K562 (cell line): Measurements from ENCODE around the gene STEAP1B. TPM values are rescaled to one million over a fixed set of nuclear protein-coding genes. Genes with fewer than 3 reads are reported as not detected.

Source experiments
- ATAC-seq: fragments of 200-7000 bp; cut with Tn5 transposase; 3 replicates; pipeline ENCODE4 v1.9.1; 2020; ENCODE audit warnings: moderate library complexity
- BruUV-seq: library from RNA; stranded (reverse); fragments of 400-500 nt; replicated peaks from 2 replicates; lab custom pipeline; 2021; lab: Mats Ljungman, UMichigan
- CTCF ChIA-PET: fragments of 300-600 bp; formaldehyde crosslinking; extraction: SDS; loops from one replicate; lab custom pipeline; 2021; ENCODE audit warnings: low intra/inter-chr PET ratio; lab: Yijun Ruan, JAX
- POLR2A ChIA-PET: fragments of 300-600, 350-650 bp; sonication (Branson Sonifier 250); formaldehyde crosslinking; extraction: SDS; loops from one replicate; lab custom pipeline; 2021; ENCODE audit warnings: antibody characterized with exemption, inconsistent platforms; lab: Yijun Ruan, JAX
- DNase-seq, 4 experiments: peaks; one replicate each; pipeline versions ENCODE4 v3.0.0 to v3.0.0-alpha.2; 2011 to 2018; ENCODE audit warnings: low spot score in 3 of 4, mixed read lengths in 3 of 4; ENCODE audit errors: extremely low read depth in 1 of 4
- FAIRE-seq: peaks from 2 replicates; lab custom pipeline; 2011; peaks lifted over from hg19 to GRCh38; lab: Jason Lieb, UNC
- H2AFZ ChIP-seq: 2 replicates; pipeline ENCODE4 v1.6.0; 2011; ENCODE audit warnings: low read depth, low read length, control low read depth, inconsistent platforms
- H3K27ac ChIP-seq: fragments of 200-600 bp; 3 replicates; pipeline ENCODE4 v1.8.0; 2011; ENCODE audit warnings: low read depth, mild to moderate bottlenecking, control low read depth, inconsistent platforms, low read length, moderate library complexity, mixed read lengths; ENCODE audit errors: extremely low read depth
- H3K27me3 ChIP-seq, 2 experiments: fragments of 300-600 bp in 1 of 2; 2 replicates in 1 of 2; 3 replicates in 1 of 2; pipeline versions ENCODE4 v1.6.0 to v1.8.0; 2011; ENCODE audit warnings: inconsistent platforms in 2 of 2, low read length in 2 of 2, mild to moderate bottlenecking in 1 of 2, mixed read lengths in 1 of 2, moderate library complexity in 1 of 2; ENCODE audit not compliant: control insufficient read depth in 2 of 2, insufficient read depth in 2 of 2
- H3K36me3 ChIP-seq: fragments of 300-600 bp; 3 replicates; pipeline ENCODE4 v1.8.0; 2011; ENCODE audit warnings: mild to moderate bottlenecking, low read length, inconsistent platforms; ENCODE audit not compliant: control insufficient read depth, insufficient read depth
- H3K4me1 ChIP-seq, 2 experiments: fragments of 200-600 bp in 1 of 2; replicated peaks in 1 of 2; 2 replicates in 1 of 2; 3 replicates in 1 of 2; pipeline versions ENCODE4 v1.5.1 to v1.8.0; 2011; ENCODE audit warnings: inconsistent platforms in 2 of 2, low read length in 2 of 2, mild to moderate bottlenecking in 1 of 2, mixed read lengths in 1 of 2, moderate library complexity in 1 of 2; ENCODE audit not compliant: control insufficient read depth in 2 of 2, insufficient read depth in 2 of 2
- H3K4me2 ChIP-seq: 2 replicates; pipeline ENCODE4 v1.6.1; 2011; ENCODE audit warnings: low read length, control low read depth, inconsistent platforms, mixed read lengths; ENCODE audit not compliant: insufficient read depth
- H3K4me3 ChIP-seq: fragments of 200-600 bp; sonication (generic), shearing (Covaris generic); 2 replicates; pipeline ENCODE4 v1.5.1; 2016; ENCODE audit warnings: control low read depth, inconsistent platforms
- H3K79me2 ChIP-seq: fragments of 200-600 bp; 3 replicates; pipeline ENCODE4 v1.8.0; 2011; ENCODE audit warnings: low read length, inconsistent platforms; ENCODE audit not compliant: control insufficient read depth, insufficient read depth
- H3K9ac ChIP-seq, 2 experiments: 2 replicates each; pipeline versions ENCODE4 v1.6.0 to v1.6.1; 2011; ENCODE audit warnings: low read depth in 2 of 2, low read length in 2 of 2, control low read depth in 1 of 2, inconsistent platforms in 1 of 2, mild to moderate bottlenecking in 1 of 2, mixed read lengths in 1 of 2; ENCODE audit not compliant: insufficient read depth in 1 of 2
- H3K9me1 ChIP-seq: one replicate; pipeline ENCODE4 v1.6.0; 2011; ENCODE audit warnings: inconsistent platforms, mild to moderate bottlenecking, low read length, moderate library complexity; ENCODE audit not compliant: control insufficient read depth, insufficient read depth
- H3K9me3 ChIP-seq: replicated peaks from 2 replicates; pipeline ENCODE4 v1.5.1; 2011; ENCODE audit warnings: low read depth, low read length, inconsistent platforms; ENCODE audit not compliant: control insufficient read depth, insufficient read depth
- H4K20me1 ChIP-seq: replicated peaks from 2 replicates; pipeline ENCODE4 v1.6.1; 2011; ENCODE audit warnings: low read length, inconsistent platforms, mixed read lengths; ENCODE audit not compliant: control insufficient read depth, insufficient read depth
- CBFA2T2 ChIP-seq: fragments of 450-650 bp; conservative IDR thresholded peaks from 2 replicates; pipeline ENCODE4 v1.6.1; 2017; ENCODE audit warnings: mild to moderate bottlenecking
- DPF2 ChIP-seq: fragments of 450-650 bp; IDR thresholded peaks from 2 replicates; pipeline ENCODE4 v1.6.1; 2016
- LCOR ChIP-seq: sonication (generic); formaldehyde crosslinking; IDR thresholded peaks from 2 replicates; pipeline ENCODE4 v1.8.0; 2022; ENCODE audit warnings: mild to moderate bottlenecking, missing genetic modification reagents
- PTTG1 ChIP-seq: fragments of 450-650 bp; IDR thresholded peaks from 2 replicates; pipeline ENCODE4 v1.6.1; 2016; ENCODE audit warnings: low read depth, mild to moderate bottlenecking, missing genetic modification characterization, missing compliant biosample characterization
- WGBS: fragments of 100-300 bp; shearing (Covaris generic); methylation state at CpG from one replicate; pipeline ENCODE4 v1.1.6; 2016; ENCODE audit warnings: low coverage, mixed read lengths; ENCODE audit not compliant: insufficient coverage; ENCODE audit errors: missing lambda C conversion rate; 5-methylcytosine and 5-hydroxymethylcytosine counted together
- in situ Hi-C: fragments of 300-500 bp; cut with MboI; formaldehyde crosslinking; loops from 4 replicates; pipeline ENCODE4 v1.15.0; 2018; ENCODE audit warnings: inconsistent platforms, mixed read lengths
- intact Hi-C: fragments of 100-400 bp; cut with micrococcal nuclease; formaldehyde crosslinking; loops from 2 replicates; pipeline ENCODE4 v1.14.2; 2022
- polyA plus RNA-seq, 8 experiments: library from polyadenylated mRNA; depleted of rRNA in 4 of 8; stranded (reverse) in 5 of 8; unstranded in 3 of 8; fragments of >200 nt; fragmentation: Nextera tagmentation in 2 of 8; fragmentation: Illumina TruSeq in 1 of 8; extraction: Ambion mirVana in 2 of 8; extraction: Trizol in 1 of 8; gene quantifications; 2 replicates each; pipeline versions ENCODE4 v1.2.1 to v1.2.3, GENCODE V29; 2011 to 2014; ENCODE audit warnings: inconsistent platforms in 1 of 8, missing spikeins in 1 of 8
- total RNA-seq, 7 experiments: library from RNA; depleted of rRNA in 6 of 7; stranded (reverse); fragments of >200 nt in 6 of 7; fragmentation: Illumina TruSeq in 2 of 7; extraction: Trizol in 2 of 7; gene quantifications; 2 replicates each; pipeline versions ENCODE4 v1.2.1 to v1.2.3, GENCODE V29; 2011 to 2021; ENCODE audit warnings: low replicate concordance in 1 of 7
- TF ChIP-seq, protein P1 (sequence below): fragments of 450-650 bp; formaldehyde crosslinking; IDR thresholded peaks from 2 replicates; pipeline ENCODE4 v1.4.0; 2022; ENCODE audit warnings: mild to moderate bottlenecking, moderate library complexity
- TF ChIP-seq, protein P2 (sequence below): fragments of 450-650 bp; IDR thresholded peaks from 2 replicates; pipeline ENCODE4 v1.6.1; 2016; ENCODE audit warnings: mild to moderate bottlenecking, moderate library complexity
- TF ChIP-seq, protein P3 (sequence below): IDR thresholded peaks from 2 replicates; pipeline ENCODE4 v1.6.1; 2014; ENCODE audit warnings: antibody characterized with exemption
- TF ChIP-seq, protein P4 (sequence below): fragments of 250-450 bp; sonication (Bioruptor Pico); IDR thresholded peaks from 2 replicates; pipeline ENCODE4 v1.5.0; 2020; ENCODE audit warnings: mild to moderate bottlenecking

The STEAP1B gene
- total and polyA plus RNA-seq, 9 of the 15 experiments (the other 6 are each of a cell fraction or from before 2014, with no cell fraction given), result 20.0 to 38.5 (median 30.6) TPM

DNA sequence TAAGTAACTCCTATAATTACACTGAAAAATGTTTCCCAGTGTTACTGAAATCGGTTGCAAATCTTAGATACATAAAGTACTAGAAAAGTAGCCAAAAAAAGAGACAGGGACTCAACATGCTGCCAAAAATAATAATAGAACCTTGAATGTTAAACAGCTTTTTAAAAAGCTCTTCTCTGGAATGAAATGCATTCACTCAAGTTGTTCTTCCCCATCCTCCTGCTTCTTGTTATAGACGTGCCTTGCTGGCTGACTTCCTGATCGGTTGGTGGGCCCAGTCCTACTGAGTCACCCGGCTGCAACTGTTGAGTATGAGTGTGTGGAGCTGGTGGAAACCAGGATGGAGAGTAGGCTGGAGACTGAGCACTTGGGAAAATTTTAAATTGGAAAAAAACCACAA lies 112.4 kb downstream of the STEAP1B start:
- Histone ChIP-seq H3K27me3 (no peaks in the 10 kb centered on the region), H3K9me3 (no peaks in the 10 kb centered on the region), H3K9ac (no peak overlapping the region), H4K20me1 (no peaks in the 10 kb centered on the region), H3K9me1 (no peaks in the 10 kb centered on the region), H3K27ac (no peak overlapping the region), H3K4me3 (no peak overlapping the region), H3K4me1 (peaks cover 0 to 5% of the 10 kb centered on the region in 2 experiments; a peak in 1 of 5 replicates), H3K79me2 (no peaks in the 10 kb centered on the region), H3K36me3 (no peaks in the 10 kb centered on the region), H3K4me2 (no peak overlapping the region), H2AFZ (no peak overlapping the region)
- intact Hi-C loops, result no loop called here
- ChIA-PET POLR2A (interaction anchor here (1.5 to 1.6 kb wide), 2 partner anchors 12 to 15 kb away, joined by 3 to 6 read pairs; no protein-coding TSS in a partner anchor), CTCF (no interaction called here)
- in situ Hi-C loops, result no loop called here
- no TSS peak for BruUV-seq
- 28% methylated on average over 4 of the region's 4 CpGs for WGBS
- DNase-seq, result no peak
- no peak for ATAC-seq
- FAIRE-seq, result no peak
- TF ChIP-seq DPF2, result no peak
- no peak for TF ChIP-seq CBFA2T2
- TF ChIP-seq, protein P1, sequence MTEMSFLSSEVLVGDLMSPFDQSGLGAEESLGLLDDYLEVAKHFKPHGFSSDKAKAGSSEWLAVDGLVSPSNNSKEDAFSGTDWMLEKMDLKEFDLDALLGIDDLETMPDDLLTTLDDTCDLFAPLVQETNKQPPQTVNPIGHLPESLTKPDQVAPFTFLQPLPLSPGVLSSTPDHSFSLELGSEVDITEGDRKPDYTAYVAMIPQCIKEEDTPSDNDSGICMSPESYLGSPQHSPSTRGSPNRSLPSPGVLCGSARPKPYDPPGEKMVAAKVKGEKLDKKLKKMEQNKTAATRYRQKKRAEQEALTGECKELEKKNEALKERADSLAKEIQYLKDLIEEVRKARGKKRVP (CRISPR knock-in tag), result no peak
- TF ChIP-seq LCOR (CRISPR knock-in tag), result no peak
- TF ChIP-seq, protein P2, sequence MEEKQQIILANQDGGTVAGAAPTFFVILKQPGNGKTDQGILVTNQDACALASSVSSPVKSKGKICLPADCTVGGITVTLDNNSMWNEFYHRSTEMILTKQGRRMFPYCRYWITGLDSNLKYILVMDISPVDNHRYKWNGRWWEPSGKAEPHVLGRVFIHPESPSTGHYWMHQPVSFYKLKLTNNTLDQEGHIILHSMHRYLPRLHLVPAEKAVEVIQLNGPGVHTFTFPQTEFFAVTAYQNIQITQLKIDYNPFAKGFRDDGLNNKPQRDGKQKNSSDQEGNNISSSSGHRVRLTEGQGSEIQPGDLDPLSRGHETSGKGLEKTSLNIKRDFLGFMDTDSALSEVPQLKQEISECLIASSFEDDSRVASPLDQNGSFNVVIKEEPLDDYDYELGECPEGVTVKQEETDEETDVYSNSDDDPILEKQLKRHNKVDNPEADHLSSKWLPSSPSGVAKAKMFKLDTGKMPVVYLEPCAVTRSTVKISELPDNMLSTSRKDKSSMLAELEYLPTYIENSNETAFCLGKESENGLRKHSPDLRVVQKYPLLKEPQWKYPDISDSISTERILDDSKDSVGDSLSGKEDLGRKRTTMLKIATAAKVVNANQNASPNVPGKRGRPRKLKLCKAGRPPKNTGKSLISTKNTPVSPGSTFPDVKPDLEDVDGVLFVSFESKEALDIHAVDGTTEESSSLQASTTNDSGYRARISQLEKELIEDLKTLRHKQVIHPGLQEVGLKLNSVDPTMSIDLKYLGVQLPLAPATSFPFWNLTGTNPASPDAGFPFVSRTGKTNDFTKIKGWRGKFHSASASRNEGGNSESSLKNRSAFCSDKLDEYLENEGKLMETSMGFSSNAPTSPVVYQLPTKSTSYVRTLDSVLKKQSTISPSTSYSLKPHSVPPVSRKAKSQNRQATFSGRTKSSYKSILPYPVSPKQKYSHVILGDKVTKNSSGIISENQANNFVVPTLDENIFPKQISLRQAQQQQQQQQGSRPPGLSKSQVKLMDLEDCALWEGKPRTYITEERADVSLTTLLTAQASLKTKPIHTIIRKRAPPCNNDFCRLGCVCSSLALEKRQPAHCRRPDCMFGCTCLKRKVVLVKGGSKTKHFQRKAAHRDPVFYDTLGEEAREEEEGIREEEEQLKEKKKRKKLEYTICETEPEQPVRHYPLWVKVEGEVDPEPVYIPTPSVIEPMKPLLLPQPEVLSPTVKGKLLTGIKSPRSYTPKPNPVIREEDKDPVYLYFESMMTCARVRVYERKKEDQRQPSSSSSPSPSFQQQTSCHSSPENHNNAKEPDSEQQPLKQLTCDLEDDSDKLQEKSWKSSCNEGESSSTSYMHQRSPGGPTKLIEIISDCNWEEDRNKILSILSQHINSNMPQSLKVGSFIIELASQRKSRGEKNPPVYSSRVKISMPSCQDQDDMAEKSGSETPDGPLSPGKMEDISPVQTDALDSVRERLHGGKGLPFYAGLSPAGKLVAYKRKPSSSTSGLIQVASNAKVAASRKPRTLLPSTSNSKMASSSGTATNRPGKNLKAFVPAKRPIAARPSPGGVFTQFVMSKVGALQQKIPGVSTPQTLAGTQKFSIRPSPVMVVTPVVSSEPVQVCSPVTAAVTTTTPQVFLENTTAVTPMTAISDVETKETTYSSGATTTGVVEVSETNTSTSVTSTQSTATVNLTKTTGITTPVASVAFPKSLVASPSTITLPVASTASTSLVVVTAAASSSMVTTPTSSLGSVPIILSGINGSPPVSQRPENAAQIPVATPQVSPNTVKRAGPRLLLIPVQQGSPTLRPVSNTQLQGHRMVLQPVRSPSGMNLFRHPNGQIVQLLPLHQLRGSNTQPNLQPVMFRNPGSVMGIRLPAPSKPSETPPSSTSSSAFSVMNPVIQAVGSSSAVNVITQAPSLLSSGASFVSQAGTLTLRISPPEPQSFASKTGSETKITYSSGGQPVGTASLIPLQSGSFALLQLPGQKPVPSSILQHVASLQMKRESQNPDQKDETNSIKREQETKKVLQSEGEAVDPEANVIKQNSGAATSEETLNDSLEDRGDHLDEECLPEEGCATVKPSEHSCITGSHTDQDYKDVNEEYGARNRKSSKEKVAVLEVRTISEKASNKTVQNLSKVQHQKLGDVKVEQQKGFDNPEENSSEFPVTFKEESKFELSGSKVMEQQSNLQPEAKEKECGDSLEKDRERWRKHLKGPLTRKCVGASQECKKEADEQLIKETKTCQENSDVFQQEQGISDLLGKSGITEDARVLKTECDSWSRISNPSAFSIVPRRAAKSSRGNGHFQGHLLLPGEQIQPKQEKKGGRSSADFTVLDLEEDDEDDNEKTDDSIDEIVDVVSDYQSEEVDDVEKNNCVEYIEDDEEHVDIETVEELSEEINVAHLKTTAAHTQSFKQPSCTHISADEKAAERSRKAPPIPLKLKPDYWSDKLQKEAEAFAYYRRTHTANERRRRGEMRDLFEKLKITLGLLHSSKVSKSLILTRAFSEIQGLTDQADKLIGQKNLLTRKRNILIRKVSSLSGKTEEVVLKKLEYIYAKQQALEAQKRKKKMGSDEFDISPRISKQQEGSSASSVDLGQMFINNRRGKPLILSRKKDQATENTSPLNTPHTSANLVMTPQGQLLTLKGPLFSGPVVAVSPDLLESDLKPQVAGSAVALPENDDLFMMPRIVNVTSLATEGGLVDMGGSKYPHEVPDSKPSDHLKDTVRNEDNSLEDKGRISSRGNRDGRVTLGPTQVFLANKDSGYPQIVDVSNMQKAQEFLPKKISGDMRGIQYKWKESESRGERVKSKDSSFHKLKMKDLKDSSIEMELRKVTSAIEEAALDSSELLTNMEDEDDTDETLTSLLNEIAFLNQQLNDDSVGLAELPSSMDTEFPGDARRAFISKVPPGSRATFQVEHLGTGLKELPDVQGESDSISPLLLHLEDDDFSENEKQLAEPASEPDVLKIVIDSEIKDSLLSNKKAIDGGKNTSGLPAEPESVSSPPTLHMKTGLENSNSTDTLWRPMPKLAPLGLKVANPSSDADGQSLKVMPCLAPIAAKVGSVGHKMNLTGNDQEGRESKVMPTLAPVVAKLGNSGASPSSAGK, result no peak
- TF ChIP-seq PTTG1 (tag), result no peak
- TF ChIP-seq, protein P3, sequence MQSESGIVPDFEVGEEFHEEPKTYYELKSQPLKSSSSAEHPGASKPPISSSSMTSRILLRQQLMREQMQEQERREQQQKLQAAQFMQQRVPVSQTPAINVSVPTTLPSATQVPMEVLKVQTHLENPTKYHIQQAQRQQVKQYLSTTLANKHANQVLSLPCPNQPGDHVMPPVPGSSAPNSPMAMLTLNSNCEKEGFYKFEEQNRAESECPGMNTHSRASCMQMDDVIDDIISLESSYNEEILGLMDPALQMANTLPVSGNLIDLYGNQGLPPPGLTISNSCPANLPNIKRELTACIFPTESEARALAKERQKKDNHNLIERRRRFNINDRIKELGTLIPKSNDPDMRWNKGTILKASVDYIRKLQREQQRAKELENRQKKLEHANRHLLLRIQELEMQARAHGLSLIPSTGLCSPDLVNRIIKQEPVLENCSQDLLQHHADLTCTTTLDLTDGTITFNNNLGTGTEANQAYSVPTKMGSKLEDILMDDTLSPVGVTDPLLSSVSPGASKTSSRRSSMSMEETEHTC, result no peak
- TF ChIP-seq, protein P4, sequence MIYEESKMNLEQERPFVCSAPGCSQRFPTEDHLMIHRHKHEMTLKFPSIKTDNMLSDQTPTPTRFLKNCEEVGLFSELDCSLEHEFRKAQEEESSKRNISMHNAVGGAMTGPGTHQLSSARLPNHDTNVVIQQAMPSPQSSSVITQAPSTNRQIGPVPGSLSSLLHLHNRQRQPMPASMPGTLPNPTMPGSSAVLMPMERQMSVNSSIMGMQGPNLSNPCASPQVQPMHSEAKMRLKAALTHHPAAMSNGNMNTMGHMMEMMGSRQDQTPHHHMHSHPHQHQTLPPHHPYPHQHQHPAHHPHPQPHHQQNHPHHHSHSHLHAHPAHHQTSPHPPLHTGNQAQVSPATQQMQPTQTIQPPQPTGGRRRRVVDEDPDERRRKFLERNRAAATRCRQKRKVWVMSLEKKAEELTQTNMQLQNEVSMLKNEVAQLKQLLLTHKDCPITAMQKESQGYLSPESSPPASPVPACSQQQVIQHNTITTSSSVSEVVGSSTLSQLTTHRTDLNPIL, result no peak
